Neural progenitor cell (in vitro differentiated cells): ENCODE data around the gene GPR6.

Source experiments
- CTCF ChIP-seq: fragments of 200-600 bp; sonication (generic); IDR thresholded peaks from 2 replicates; pipeline ENCODE4 v1.5.1; 2017; ENCODE audit warnings: antibody characterized with exemption, mild to moderate bottlenecking
- EZH2phosphoT487 ChIP-seq: fragments of 200-600 bp; sonication (generic); IDR thresholded peaks from 2 replicates; pipeline ENCODE4 v1.6.1; 2017; ENCODE audit warnings: antibody characterized with exemption

DNA sequence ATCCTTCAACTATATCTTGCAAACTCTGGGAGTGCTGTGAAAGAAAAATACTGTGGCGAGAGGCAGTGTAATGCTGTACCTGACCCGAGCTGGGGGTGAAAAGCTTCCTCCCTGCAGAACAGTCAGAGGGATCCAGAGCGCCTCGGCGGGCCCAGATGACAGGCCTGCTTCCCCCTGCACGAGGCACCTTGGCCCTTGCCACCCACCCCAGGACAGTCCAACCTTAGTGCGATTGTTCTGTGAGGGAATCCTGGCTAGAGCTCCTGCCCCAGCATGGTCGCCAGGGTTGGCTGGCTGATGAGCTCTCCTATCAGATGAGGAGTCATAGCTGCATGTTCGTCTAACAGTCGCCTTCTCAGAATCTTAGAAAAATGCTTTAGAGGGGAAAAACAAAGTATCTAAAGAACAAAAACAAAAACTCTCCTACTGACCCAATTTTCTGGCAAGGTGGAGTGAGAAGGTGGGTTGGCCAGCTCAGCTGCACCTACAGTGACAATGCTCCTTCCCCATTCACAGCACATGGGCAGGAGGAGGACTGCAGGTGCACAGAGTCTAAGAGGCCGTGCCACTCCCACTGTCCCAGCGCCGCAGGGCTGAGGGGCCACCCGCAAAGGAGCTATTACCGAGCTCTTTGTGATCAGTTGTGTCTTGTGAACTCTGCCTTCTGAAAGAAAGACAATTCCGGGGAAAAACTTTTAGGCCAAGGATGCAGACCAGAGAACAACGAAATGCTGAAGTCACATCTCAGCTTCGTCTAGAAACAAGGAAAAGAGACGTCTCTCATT, 28.6 kb upstream of the GPR6 start:
- no peak for TF ChIP-seq CTCF
- no peak for TF ChIP-seq EZH2phosphoT487
